SK-N-SH (cell line): ENCODE measurements around the gene WDR62.

Source experiments
- CHD2 ChIP-seq: fragments of 150-350 bp; IDR thresholded peaks from 2 replicates; pipeline ENCODE4 v1.6.1; 2018; ENCODE audit warnings: low read length; ENCODE audit not compliant: partially characterized antibody
- CTCF ChIP-seq: fragments of 200-600 bp; sonication (generic); IDR thresholded peaks from 2 replicates; pipeline ENCODE4 v1.6.1; 2017; ENCODE audit warnings: antibody characterized with exemption, mild to moderate bottlenecking, moderate library complexity
- FOSL2 ChIP-seq: IDR thresholded peaks from 2 replicates; pipeline ENCODE4 v1.4.0; 2012; ENCODE audit warnings: low read depth, mild to moderate bottlenecking, moderate library complexity, borderline replicate concordance
- GATA2 ChIP-seq: sonication (generic); formaldehyde crosslinking; IDR thresholded peaks from 2 replicates; pipeline ENCODE4 v1.5.0; 2020; ENCODE audit warnings: mild to moderate bottlenecking, missing genetic modification reagents
- MXI1 ChIP-seq: IDR thresholded peaks from 2 replicates; pipeline ENCODE4 v1.6.1; 2012; ENCODE audit warnings: mild to moderate bottlenecking, low read depth, low read length, improper control_type of control experiment
- NFIC ChIP-seq: IDR thresholded peaks from 2 replicates; pipeline ENCODE4 v1.4.0; 2012; ENCODE audit warnings: borderline replicate concordance
- POLR2AphosphoS5 ChIP-seq: IDR thresholded peaks from 2 replicates; pipeline ENCODE4 v1.6.1; 2012; ENCODE audit warnings: low read depth, low read length
- RCOR1 ChIP-seq: fragments of 150-350 bp; IDR thresholded peaks from 2 replicates; pipeline ENCODE4 v1.6.1; 2017; ENCODE audit warnings: antibody characterized with exemption, low read length
- YY1 ChIP-seq: IDR thresholded peaks from 2 replicates; pipeline ENCODE4 v1.4.0; 2012; ENCODE audit warnings: low read depth, mild to moderate bottlenecking

- no peak for TF ChIP-seq YY1
- no peak for TF ChIP-seq CTCF
- no peak for TF ChIP-seq CHD2
- no peak for TF ChIP-seq MXI1
- TF ChIP-seq FOSL2: no peak
- TF ChIP-seq POLR2AphosphoS5: no peak
- no peak for TF ChIP-seq NFIC
- TF ChIP-seq GATA2 (CRISPR knock-in tag): no peak
- no peak for TF ChIP-seq RCOR1
Observed at GRCh38 chr19:36106991-36107390, 52.3 kb downstream of the WDR62 start.
